Amygdala (tissue), 56 donors: ENCODE results near the gene EIF4H.

ENCODE experiments used
- DNase-seq, 56 donors: peaks; one replicate each; lab custom pipeline; 2025; lab: John Stamatoyannopoulos, UW

The EIF4H gene

GRCh38 chr7:74174606-74175082 is 488 bp downstream of the EIF4H start:
- DNase-seq = peak in 27 of 56 donors; percentile 6 to 72 (median 42)

- no peak for DNase-seq
Observed at GRCh38 chr7:74175340-74175739, 1.2 kb downstream of the EIF4H start.

DNA sequence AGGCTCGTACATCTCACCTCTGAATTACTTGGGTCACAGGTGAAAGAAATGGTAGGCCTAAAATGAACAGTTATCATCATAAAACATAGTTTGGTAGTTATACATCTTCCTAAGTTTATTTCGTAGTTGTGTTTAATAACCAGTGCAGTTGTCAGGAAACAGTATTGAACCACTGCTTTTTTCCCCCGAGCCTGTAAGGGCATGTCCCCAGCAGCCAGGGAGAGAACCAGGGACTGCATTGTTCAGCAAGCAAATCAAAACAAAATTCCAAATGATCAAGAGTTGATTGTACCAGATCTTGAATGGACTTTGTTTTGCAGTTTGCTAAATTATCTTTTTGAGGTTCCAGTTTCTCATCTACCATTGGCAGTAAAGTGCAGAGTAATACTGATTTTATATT is 2.4 kb downstream of the EIF4H start:
- no peak for DNase-seq

- DNase-seq = no peak
Observed at GRCh38 chr7:74178632-74179031, 4.5 kb downstream of the EIF4H start.

GRCh38 chr7:74179935-74180604 is 5.9 kb downstream of the EIF4H start:
- no peak for DNase-seq

DNA sequence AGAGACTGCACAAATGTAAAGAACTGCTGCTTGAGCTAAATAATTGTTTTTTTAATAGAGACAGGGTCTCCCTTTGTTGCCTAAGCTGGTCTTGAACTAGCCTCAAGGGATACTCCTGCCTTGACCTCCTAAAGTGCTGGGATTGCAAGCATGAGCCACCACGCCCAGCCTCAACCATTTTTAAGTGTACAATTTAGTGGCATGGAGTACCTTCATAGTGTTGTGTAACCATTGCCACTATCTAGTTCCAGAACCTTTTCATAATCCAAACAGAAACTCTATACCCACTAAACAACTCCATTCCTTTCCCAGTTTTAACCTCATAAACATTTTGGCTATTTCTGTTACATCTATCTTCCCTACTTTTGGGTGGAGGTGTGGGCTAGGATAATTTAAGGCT is 6.7 kb downstream of the EIF4H start:
- DNase-seq = no peak

DNA sequence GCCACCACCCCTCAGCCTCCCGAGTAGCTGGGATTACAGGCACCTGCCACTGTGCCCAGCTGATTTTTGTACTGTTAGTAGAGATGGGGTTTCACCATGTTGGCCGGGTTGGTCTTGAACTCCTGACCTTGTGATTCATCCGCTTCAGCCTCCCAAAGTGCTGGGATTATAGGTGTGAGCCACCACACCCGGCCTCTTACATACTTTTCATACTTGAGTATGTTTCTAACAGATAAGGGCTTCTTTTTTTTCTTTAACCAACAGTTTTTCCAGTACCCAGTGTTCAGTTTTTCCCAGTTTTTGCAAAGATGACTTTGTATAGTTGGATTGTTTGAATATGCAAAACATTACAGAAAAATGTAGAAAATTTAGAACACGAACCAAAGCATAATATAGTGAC is 7.7 kb downstream of the EIF4H start:
- DNase-seq = no peak

DNA sequence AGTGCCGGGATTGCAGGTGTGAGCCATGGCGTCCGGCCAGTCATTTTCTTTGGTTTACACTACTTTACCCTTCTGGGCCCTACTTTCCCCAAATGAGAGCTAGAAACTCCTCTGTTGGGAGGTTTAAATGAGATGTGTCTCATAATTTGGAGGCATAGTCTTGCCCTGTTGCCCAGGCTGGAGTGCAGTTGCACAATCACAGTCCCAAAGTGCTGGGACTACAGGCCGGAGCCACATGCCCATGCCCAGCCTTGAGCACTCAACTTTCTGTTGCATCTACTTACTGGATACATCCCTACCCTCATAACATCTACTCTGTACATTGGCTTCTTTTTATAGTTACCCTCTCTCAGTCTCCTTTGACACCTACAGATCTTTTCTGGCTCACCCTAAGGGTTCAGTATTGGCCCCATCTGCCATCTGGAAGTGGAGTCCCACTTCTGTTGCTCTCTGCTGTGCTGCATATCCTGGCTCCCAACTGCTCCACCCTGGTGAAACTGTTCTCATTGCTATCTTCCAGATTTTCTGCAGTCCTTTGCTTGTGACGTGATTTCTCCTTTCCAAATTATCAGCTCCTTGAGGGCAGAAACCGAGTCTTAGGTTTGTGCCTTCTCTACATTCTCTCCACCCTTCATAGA is 8.4 kb downstream of the EIF4H start:
- DNase-seq = no peak

- no peak for DNase-seq
Observed at GRCh38 chr7:74183142-74183541, 9.0 kb downstream of the EIF4H start.

- DNase-seq = no peak
Observed at GRCh38 chr7:74183653-74184450, 9.7 kb downstream of the EIF4H start.

GRCh38 chr7:74185016-74185415 is 10.9 kb downstream of the EIF4H start:
- DNase-seq = no peak

- no peak for DNase-seq
Observed at GRCh38 chr7:74185636-74186035, 11.5 kb downstream of the EIF4H start.

GRCh38 chr7:74187915-74188675 is 13.9 kb downstream of the EIF4H start:
- DNase-seq = no peak

DNA sequence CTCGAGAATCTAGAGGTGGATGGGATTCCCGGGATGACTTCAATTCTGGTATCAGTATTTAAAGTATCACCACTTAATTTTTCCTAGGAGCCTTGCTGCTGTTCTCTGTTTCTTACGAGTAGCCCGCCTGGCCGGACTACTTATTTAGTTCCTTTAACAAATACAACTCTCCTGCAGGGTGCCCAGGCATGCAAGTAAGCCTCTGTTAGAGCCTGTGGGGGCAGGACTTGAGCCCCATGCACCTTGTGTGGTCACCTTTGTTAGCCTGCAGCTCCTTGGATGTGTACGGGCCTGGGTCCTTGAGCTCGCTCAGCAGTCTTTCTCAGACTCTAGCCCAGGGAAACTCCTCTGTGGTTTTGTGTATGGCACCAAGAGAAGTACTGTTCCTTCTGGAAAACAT is 16.1 kb downstream of the EIF4H start:
- DNase-seq = no peak

DNA sequence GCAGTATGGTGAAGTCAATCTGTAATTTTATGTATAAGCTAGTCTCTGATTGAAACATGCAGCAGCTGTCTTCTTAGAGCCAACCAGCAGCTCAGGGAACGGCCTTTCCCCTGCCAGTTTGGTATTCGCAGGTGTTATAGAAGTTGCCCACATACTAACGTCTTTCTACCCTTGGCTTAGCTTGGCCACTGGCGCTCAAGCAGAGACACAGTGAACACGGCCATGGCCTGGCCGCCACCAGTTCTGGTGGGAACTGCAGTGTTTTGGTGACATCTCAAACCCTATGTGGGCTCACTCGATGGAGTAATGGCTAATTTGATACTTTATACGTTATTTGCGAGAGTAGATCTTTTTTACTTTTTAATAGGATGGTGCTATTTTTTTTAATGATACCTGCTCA is 17.1 kb downstream of the EIF4H start:
- DNase-seq = no peak

DNA sequence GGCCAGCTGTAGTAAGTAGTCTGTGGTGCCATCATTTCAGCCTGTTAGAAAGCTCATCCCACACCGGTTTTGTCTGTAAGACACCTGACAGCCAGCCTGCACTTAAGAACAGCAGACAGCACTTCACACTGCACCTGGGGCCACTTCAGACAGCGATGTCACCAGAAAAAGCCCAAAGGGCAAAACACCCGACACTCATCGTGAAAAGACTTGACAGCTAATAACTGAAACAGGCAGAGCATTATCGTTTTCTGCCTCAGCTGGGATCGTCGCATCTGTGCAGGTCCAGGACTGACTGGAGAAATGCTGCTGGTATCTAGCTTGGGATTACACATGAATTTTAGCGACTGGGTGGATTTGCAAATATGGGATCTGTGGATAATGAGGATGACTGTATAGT is 18.9 kb downstream of the EIF4H start:
- DNase-seq = no peak

GRCh38 chr7:74193913-74194312 is 19.8 kb downstream of the EIF4H start:
- DNase-seq = no peak

DNA sequence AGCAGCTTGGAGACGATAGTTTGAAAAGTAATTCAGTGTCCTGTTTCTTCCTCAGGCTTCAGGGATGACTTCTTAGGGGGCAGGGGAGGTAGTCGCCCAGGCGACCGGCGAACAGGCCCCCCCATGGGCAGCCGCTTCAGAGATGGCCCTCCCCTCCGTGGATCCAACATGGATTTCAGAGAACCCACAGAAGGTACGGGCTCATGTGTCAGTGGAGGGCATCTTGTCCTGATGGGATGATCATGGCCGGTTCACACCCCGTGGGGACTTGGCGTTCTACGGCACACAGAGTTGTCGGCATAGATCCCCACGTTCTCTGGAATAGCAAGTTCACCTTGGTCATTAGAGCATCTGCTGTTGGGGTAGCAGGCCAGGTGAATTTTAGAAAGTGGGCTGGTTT is 20.5 kb downstream of the EIF4H start:
- no peak for DNase-seq

- DNase-seq = peak in 10 of 56 donors; percentile 7 to 46 (median 26)
Observed at GRCh38 chr7:74195139-74195860, 21.1 kb downstream of the EIF4H start.
